NCI-H2107 (cell line): ENCODE data around the gene ARSA.
"Not testable (repeated sequence)": the region's sequence is repeated elsewhere in the genome, so short reads cannot be mapped to it uniquely, and the experiment has no call there.

ENCODE experiments used
- DNase-seq: peaks from one replicate; lab custom pipeline; 2025; lab: John Stamatoyannopoulos, UW

The ARSA gene

DNA sequence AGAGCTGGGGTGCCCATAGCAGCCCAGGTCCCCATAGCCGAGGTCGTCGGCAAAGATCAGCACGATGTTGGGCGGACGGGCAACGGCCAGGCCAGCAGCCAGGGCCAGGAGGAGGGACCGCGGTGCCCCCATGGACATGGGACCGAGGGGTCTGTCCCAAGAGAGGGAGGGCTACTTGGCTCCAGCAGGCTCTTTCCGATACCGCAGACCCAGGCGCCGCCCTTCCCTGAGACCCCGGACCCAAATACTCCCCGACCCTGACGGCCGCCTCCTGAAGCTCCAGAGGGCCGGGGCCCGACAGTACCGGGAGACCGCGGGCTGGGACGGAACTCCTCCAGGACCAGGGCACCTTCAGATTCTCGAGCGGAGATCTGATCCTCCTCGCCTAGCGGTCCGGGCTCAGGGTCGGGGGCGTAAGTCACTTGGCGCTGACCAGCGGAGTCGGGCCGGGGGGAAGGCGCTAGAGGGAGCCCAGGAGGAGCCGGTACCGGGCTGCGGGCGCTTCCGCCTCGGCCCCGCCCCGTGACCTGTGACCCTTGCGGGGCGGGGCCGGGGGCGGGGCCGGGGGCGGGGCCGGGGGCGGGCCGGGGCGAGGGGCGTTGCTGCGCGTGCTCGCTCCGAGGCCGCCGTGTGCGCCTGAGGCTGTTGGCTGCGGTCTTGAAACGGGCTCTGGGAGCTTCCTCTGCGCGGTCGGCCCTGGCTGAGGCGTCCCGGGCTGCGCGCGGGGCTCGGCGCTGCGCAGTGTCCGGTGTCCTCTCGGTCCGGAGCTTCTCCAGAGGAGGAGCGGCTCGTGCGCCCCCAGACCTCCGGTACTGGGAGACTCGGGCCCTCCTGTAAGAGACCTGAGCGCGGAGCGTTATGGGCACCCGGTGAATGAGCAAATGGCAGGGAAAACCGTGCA is at the start of gene ARSA:
Gene ARSA (minus strand): TSS at position 511 of the 901 bp plus-strand sequence. CDS start 373 bp downstream, at position 138.
- peak; percentile 57 for DNase-seq

DNA sequence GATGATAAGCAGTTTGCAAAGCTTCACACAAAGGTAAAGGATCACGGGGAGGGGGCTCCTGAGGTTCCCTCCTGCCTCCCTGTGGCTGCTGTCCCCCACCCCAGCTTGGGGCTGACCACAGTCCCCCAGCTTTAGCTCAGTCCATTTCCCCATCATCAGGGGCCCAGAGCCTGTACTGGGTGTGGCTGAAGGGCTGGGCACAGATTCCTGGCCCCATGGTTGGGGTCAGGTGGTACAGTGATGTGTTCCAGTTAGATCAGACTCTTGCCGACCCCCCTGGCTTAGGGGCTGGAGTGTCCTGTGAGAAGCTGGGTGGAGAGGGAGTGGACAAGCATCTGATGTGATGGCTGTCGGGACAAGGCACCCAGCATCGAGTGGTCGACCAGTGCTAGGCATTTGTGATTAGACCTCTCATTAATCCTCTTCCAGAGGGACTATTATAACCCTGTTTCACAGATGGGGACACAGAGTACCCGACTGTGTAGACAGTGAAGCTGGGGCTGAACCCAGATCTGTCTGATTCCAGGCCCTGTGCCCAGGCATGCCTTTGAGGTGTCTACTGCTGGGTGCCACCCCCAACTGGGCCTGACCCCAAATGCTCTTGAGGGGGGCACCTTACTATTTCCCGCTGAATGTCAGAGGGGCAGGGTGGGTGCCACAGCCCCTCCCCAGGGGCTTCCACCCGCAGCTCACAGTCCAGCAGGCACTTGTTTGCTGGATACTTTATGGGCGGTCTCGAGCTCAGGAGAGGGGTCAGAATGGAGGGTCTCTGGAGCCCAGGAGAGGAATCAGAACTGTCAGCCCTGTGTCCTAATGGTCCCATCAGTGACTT is 48.9 kb upstream of the ARSA start:
- no peak for DNase-seq

DNA sequence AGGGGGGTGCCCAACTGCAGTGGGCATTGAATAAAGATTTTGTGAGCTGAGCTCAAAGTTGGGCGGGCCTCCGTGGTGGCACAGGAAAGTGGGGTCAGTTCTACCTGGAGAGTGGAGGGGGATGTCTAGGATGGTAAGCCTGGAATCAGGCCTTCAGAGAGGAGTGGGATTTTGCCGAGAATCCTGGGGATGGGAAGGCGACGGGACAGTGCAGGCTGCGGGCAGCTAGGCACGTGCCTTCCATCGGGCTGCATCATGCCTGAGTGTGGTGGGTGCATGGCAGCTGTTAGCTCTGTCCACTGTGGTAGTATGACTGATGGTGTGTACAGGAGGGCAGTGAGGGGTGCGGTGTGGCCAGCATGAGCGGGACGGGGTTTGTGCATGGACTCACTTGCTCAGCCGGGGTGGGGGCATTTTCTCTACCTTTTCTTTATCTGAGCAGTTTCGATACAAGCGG is 48.3 kb upstream of the ARSA start:
- no peak for DNase-seq

DNA sequence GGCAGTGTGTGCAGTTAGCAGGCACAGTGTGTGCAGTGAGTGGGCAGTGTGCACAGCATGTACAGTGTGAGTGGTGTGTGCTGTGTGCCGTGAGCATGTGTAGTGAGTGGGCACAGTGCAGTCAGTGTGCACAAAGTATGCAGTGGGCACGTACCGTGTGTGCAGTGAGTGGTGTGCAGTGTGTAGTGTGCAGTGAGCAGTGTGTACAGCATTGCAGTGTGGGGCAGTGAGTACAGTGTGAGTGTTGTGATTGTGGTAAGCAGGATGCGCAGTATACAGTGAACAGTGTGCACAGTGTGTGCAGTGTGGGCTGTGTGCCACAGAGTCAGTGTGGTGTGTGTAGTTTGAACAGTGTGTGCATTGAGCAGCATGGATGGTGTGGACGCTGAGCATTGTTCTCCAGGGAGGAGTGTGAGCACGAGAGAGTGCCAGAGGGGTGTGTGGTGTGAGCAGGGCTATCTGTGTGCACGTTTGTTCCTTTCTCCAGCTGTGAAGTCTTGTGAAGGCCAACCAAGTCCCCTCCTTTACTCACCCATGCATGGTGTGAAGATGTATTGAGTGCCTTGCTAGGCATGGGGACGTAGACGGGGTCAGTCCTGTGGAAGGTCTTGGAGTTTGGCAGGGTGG is 47.7 kb upstream of the ARSA start:
- DNase-seq: no peak

DNA sequence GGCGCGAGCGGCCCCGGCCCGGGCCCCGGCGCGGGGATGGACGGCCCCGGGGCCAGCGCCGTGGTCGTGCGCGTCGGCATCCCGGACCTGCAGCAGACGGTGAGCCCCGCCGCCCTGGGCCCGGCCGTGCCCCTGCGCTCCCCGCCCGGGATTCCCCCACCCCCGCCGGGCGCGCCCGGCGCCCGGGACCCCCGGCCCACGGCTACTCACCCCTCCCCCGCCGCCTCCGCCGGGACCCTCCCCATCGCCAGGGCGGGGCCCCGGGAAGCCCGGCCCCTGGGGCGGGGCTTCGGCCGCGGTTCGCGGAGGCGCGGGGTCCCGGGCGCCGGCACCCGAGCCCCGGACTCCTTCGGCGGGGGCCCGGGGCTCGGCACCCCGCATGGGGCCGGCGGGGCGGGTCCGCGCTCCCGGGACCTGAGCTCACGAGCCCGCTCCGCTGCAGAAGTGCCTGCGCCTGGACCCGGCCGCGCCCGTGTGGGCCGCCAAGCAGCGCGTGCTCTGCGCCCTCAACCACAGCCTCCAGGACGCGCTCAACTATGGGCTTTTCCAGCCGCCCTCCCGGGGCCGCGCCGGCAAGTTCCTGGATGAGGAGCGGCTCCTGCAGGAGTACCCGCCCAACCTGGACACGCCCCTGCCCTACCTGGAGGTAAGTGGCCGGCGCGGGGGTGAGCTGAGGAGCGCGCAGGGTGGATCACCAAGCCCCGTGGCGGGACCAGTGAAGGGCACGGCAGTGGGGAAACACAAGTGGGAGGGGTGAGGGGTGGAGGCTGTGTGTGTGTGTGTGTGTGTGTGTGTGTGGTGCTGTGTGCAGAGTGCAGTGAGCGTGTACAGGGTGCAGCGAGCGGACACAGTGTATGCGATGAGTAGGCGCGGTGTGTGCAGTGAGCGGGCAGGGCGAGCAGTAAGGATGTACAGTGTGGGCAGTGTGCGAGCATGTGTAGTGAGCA is 46.9 kb upstream of the ARSA start:
- DNase-seq: no peak

DNA sequence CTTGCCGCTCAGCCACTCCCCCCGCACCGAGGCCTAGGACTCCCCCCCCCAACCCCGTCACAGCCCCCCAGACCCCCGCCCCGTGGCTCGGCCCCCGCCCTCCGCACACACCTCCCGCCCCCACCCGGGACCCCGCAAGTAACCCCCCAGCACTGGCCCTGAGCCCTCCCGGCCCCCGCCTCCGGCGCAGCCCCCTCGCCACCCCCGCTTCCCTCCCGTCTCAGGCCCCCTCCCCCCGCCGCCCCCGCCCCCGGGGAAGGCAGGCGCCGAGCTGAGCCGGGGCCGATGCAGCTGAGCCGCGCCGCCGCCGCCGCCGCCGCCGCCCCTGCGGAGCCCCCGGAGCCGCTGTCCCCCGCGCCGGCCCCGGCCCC is 46.2 kb upstream of the ARSA start:
- DNase-seq: no peak

DNA sequence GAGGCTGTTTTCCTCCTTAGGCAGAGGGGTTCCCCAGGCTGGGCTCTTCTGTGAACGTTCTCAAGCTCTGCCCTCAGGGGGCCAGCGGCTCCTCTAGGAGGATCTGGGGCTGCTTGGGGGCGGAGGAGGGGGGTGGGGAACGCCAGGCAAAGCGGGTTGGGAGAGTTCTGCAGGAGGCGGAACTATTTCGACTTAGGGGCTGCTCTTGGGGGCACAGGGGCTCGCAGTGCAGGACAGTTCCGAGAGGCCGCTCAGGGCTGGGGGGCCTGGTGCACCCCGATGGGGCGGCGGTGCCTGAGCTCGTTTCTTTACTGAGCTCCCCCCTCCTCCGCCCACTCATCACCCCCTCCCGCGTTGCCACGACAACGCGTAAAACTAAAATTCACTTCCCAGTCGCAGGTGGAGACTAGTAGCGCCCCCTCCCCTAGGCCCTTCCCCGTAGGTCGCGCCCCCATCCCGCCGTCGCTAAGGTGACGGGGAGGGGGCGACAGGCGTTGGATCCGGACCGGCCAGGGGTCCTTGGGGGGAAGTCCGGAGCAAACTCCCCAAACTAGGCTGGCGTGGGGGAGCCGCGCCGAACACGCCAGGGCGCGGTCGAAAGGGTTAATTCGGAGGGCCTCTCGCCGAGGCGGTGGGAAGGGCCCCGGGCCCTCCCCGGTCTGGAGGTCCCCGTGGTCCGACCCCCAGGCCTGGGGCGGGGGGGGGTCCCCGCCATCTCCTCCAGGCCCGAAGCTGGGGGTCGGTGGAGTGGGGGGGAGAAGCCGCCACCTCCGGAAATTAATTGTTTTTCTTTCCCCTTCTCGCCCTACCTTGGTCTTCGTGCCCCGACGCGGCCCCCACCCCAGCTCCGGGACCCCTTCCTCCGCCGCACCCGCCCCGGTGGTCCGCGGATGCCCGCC is 45.5 kb upstream of the ARSA start:
- no peak for DNase-seq

DNA sequence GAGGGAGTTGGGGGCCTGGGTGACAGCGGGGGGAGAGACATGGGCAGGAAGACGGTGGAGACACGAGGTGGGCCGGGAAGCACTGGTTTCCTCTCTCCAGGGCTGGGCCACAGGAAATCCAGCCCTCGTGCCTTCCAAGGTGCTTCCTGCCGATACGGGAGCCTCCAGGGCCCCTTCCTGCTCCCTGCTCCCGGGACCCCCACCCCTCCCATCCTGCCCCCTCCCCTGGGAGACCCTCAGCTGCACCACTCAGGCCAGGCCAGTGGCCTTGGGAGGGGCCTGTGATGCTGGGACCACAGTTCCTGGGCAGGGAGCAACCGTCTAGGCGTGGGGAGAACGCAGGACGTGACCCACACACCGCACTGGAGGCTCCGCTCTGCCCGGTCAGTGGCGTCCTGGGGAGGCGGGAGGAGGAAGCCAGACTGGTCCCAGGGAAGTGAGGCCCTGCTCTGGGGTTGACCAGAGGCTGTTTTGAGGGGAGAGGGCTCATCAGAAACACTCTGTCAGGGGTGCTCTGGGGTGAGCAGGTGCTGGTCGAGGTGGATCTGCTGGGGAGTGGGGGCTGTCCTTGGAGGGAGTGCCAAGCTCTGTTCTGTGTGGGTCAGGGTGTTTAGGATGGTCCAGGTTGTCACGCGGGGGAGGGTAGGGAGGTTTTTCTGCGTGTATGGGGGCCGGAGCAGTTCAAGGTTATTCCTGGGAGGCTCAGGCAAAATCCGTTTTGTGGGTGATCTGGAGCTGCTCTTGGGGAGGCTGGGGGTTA is 44.7 kb upstream of the ARSA start, which contains the start of gene SHANK3:
Gene SHANK3 (plus strand): TSS at position 353 of the 760 bp plus-strand sequence.
- DNase-seq: no peak

DNA sequence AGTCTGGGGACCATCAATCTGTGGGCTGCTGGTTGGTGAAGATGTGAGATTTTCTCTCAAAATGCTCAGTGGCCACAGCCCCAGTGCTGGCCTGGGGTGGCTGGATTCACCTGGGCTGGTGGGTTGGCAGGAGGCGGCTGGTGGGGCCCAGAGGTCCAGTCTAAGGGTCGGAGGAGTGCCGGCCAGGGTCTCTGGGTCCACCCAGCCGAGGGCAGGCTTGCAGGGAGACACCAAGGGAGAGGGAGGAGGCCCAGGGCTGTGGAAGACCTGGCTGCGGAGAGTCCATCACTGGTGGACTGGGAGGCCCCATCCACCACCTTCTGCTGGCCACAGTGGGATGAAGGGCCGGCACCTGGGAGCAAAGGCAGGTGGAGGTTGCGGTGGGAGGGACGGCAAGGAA is 44.1 kb upstream of the ARSA start:
- DNase-seq: no peak

DNA sequence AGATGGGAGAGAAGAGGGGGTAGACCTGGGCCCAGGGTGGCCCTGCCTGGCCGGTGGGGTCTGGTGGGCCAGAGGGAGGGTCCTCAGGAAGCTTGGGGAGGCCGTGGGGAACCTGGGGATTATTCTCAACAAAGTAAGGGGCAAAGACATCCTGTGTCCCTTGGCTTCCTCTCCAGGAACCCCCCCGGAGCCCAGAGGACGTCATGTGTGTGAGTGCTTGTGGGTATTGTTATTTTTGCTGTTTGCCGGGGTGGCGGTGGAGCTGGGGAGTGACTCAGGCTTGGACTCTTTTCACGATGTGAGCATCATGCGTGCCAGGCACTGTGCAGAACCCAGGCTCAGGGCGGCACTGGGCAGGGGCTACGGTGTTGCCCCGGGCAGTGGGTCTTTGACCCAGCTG is 43.7 kb upstream of the ARSA start:
- no peak for DNase-seq

DNA sequence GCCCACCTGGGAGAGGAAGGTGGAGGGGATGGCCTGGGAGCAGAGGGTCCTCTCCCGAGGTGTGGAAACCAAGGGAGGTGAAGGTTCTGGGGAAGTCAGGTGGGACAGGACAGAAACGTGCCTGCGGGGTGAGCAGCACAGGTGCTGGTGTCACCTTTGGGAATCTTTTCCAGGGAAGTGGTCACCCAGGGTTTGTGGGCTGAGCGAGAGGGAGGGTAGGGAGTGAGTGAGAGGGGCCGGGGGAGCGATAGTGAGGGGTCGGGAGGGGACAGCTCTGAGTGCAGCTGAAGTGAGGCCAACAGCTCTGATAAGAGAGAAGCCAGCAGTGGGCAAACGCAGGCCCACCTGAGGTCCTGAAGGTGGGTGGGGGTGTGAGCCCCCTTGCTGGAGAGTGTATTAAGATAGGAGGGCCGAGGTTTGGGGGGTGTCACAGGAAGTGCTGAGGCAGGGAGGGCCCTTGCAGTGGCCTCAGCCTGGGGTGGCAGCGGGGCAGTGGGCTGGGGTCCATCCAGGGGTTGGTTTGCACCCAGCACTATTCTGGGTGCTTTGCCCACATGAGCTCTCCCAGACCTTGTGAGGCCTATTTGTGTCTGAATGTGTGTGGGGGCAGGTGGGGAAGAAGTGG is 43.1 kb upstream of the ARSA start:
- no peak for DNase-seq

DNA sequence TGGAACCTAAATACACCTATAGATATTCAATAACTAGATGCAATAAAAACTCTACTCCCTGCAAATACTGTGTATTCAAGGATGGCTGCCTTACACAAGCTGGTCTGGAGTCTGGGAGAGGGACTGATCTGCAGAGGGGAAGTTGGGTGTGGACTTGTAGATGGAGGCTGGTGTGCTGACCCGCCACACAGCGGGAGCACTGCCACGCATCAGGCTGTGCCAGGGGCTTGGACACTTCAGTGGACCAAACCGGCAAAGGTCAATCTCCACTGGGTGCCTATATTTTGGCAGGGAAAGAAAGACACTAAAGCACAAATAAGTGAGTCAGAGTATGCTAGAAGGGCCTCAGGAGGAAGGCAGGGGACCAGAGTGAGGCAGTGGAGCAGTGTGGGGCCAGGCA is 42.6 kb upstream of the ARSA start:
- DNase-seq: no peak

DNA sequence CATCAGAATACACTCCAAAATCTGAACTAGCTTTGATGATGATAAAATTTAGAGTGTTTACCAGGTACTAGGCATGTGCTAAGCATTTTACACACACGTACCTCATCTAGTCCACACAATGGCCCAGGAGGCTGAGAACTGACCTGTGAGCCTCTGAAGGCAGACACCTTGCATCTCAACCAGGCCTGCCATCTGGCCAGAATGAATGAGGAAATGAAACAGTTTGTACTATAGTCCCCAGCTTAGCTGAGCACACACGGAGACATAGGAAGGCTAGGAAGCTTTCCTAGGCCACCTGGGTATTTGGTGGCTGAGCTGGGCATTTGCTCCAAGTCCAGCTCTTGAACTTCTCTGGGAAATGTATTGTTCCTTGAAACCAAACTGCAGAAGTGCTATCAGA is 37.8 kb upstream of the ARSA start:
- no peak for DNase-seq

DNA sequence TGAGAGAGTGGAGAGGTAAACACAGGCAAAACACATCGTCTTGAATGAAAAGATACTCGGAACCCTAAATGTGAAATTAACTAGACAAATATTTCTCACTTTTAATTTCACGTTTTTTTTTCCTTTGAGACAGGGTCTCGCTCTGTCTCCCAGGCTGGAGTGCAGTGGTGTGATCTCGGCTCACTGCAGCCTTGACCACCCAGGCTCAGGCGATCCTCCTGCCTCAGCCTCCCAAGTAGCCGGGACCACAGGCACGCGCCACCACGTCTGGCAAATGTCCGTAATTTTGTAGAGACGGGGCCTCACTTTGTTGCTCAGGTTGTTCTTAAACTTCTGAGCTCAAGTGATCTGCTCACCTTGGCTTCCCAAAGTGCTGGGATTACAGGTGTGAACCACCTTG is 37.3 kb upstream of the ARSA start:
- no peak for DNase-seq

DNA sequence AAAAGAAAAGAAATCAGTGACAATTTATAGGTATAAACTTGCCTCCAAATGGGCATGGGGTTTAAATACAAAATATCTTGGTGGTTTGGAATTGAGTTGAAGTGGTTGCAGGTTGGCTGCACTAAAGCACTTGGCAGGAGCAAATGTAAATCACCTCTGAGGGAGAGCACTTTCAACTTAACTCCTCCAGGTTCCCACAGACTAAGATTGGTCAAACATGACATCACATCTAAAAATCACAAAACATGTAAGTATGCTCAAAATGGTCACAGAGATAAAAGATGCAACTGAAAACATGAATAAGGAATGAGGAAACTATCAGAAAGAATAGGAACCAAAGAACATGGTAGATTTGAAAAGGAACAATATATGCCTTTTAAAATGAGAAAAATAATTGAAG is 32.4 kb upstream of the ARSA start:
- DNase-seq: no peak

DNA sequence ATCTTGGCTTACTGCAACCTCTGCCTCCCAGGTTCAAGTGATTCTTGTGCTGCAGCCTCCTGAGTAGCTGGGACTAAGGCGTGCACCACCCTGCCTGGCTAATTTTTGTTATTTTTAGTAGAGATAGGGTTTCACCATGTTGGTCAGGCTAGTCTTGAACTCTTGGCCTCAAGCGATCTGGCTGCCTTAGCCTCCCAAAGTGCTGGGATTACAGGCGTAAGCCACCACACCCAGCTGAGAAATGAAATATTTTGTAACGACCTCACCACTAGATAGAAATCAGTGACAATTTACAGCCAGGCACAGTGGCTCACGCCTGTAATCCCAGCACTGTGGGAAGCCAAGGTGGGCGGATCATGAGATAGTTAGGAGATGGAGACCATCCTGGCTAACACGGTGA is 31.8 kb upstream of the ARSA start:
- not testable (repeated sequence) for DNase-seq

DNA sequence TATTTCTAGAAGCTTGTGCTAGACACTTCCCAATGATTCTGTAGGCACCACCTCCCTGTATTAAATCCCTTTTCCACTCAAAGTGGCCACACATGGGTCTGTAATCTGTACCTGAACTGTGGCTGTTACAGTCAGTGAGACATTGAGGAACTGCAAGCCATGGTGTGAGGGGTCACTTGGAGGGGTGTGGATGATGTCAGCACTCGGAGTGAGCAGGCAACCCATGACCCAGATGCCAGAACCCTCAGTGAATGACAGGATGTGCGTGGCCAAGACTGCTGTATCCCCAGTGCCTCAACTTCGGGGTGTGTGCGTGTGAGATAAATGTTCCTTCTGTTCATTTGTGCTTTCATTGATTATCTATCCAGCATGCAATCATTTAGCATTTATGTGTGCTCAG is 30.0 kb upstream of the ARSA start:
- DNase-seq: no peak

DNA sequence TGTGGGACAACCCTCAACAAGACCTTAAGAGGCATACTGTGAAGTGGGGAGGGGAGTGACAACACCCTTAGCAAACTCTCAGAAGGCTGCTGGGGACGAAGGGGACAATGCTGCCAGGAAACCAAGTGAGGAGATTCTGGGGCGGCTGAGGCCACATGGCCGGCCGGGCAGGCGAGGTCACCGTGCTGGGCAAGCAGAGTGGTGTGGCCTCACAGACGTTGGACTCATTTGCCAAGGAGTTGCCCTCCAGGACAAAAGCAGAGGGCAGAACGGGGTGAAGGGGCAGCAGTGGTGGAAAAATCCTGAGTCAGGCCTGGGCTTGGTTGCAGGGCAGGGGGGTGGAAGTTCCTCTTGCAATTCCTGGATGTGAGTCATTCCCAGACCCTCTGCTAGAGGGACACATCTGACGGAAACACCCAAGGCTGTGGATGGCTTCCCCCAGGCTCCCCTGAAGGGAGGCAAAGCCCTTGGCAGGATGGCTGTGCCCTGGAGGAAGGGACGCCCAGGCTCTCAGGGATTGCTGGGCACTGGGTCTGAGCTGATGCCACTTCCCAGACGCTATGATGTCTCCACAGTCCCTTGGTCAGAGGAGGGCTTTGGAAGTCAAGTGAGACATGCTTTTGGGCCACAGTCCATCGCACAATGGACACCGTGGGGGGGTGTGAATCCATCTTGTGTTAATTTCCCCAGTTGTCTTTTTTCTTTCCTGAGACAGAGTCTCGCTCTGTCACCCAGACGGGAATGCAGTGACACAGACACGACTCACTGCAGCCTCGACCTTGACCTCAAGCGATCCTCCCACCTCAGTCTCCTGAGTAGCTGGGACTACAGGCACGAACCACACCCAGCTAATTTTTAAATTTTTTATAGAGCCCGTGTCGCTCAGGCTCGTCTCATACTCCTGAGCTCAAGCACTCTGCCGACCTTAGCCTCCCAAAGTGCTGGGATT is 28.4 kb upstream of the ARSA start:
- no peak for DNase-seq
